HAP-1 (cell line): ENCODE results near the gene ATP5F1A.
"Not testable (repeated sequence)": the region's sequence is repeated elsewhere in the genome, so short reads cannot be mapped to it uniquely, and the experiment has no call there.

Source experiments
- DNase-seq, 2 experiments: peaks; one replicate each; pipeline ENCODE4 v3.0.0-alpha.2; 2016 to 2020; ENCODE audit warnings: low spot score in 2 of 2
- H3K27me3 ChIP-seq: fragments of 250-450 bp; sonication (Bioruptor Pico); 2 replicates; pipeline ENCODE4 v1.5.1; 2020; ENCODE audit warnings: low read depth, mild to moderate bottlenecking, moderate library complexity
- H3K36me3 ChIP-seq: fragments of 250-450 bp; sonication (Bioruptor Pico); replicated peaks from 2 replicates; pipeline ENCODE4 v1.5.1; 2020; ENCODE audit warnings: mild to moderate bottlenecking
- H3K4me1 ChIP-seq: fragments of 250-450 bp; sonication (Bioruptor Pico); 2 replicates; pipeline ENCODE4 v1.5.1; 2020; ENCODE audit warnings: mild to moderate bottlenecking
- H3K4me3 ChIP-seq: fragments of 250-450 bp; sonication (Bioruptor Pico); 2 replicates; pipeline ENCODE4 v1.5.1; 2020; ENCODE audit warnings: mild to moderate bottlenecking, moderate library complexity
- H3K9me3 ChIP-seq: fragments of 250-450 bp; sonication (Bioruptor Pico); 2 replicates; pipeline ENCODE4 v1.5.1; 2020; ENCODE audit warnings: mild to moderate bottlenecking, moderate library complexity
- in situ Hi-C: fragments of 300-500 bp; cut with MboI; formaldehyde crosslinking; loops from 3 replicates; pipeline ENCODE4 v1.14.3; 2020; ENCODE audit warnings: low sequenced_read_pairs, inconsistent platforms, mixed read lengths

ATP5F1A gene

GRCh38 chr18:46051731-46052461, 46.2 kb downstream of the ATP5F1A start:
- H3K4me1 ChIP-seq, result no peaks in the 10 kb centered on the region
- H3K36me3 ChIP-seq, result no peaks in the 10 kb centered on the region
- no peak overlapping the region for H3K4me3 ChIP-seq
- no peak for DNase-seq
- H3K27me3 ChIP-seq, result no peaks in the 10 kb centered on the region
- in situ Hi-C loops, result no loop called here
- no peaks in the 10 kb centered on the region for H3K9me3 ChIP-seq

GRCh38 chr18:46050268-46050667, 47.8 kb downstream of the ATP5F1A start:
- Histone ChIP-seq H3K4me1 (no peaks in the 10 kb centered on the region), H3K4me3 (no peak overlapping the region), H3K36me3 (no peaks in the 10 kb centered on the region), H3K27me3 (no peaks in the 10 kb centered on the region), H3K9me3 (no peaks in the 10 kb centered on the region)
- DNase-seq, result no peak
- in situ Hi-C loops, result no loop called here

GRCh38 chr18:46048641-46049040, 49.5 kb downstream of the ATP5F1A start:
- H3K36me3 ChIP-seq, result no peaks in the 10 kb centered on the region
- H3K4me1 ChIP-seq, result peaks cover 2% of the 10 kb centered on the region
- in situ Hi-C loops, result no loop called here
- H3K9me3 ChIP-seq, result no peaks in the 10 kb centered on the region
- no peak for DNase-seq
- no peaks in the 10 kb centered on the region for H3K27me3 ChIP-seq
- H3K4me3 ChIP-seq, result no peak overlapping the region

- H3K4me3 ChIP-seq, H3K9me3 ChIP-seq, H3K27me3 ChIP-seq, H3K36me3 ChIP-seq, DNase-seq, in situ Hi-C loops: not testable (repeated sequence)
- H3K4me1 ChIP-seq, result peaks cover 10% of the 10 kb centered on the region
These were observed 50.7 kb downstream of the ATP5F1A start for GRCh38 chr18:46047369-46047768.

- no peaks in the 10 kb centered on the region for H3K9me3 ChIP-seq
- in situ Hi-C loops, result no loop called here
- DNase-seq, result no peak
- no peak overlapping the region for H3K4me3 ChIP-seq
- peaks cover 16% of the 10 kb centered on the region for H3K4me1 ChIP-seq
- no peaks in the 10 kb centered on the region for H3K36me3 ChIP-seq
- no peaks in the 10 kb centered on the region for H3K27me3 ChIP-seq
These were observed 51.4 kb downstream of the ATP5F1A start for GRCh38 chr18:46046688-46047087.

GRCh38 chr18:46046126-46046525, 52.0 kb downstream of the ATP5F1A start:
- in situ Hi-C loops, result no loop called here
- H3K9me3 ChIP-seq, result no peaks in the 10 kb centered on the region
- no peak for DNase-seq

GRCh38 chr18:46042571-46043123, 55.4 kb downstream of the ATP5F1A start:
- in situ Hi-C loops, result no loop called here
- H3K36me3 ChIP-seq, result no peaks in the 10 kb centered on the region; the same call in 1 of the 2 replicates
- H3K9me3 ChIP-seq, result no peaks in the 10 kb centered on the region
- H3K27me3 ChIP-seq, result no peaks in the 10 kb centered on the region
- peak; percentile 54 to 96 for DNase-seq
- H3K4me3 ChIP-seq, result no peak overlapping the region
- H3K4me1 ChIP-seq, result peaks cover 16% of the 10 kb centered on the region

More at GRCh38 chr18:46046126-46046525, 52.0 kb downstream of the ATP5F1A start:
- Histone ChIP-seq H3K27me3 (no peaks in the 10 kb centered on the region), H3K36me3 (no peaks in the 10 kb centered on the region), H3K4me1 (peaks cover 16% of the 10 kb centered on the region), H3K4me3 (no peak overlapping the region)

- H3K9me3 ChIP-seq, result no peaks in the 10 kb centered on the region
- no peak for DNase-seq
- no peaks in the 10 kb centered on the region; the same call in 1 of the 2 replicates for H3K36me3 ChIP-seq
- no peaks in the 10 kb centered on the region for H3K27me3 ChIP-seq
- H3K4me3 ChIP-seq, result no peak overlapping the region
- in situ Hi-C loops, result no loop called here
- peaks cover 16% of the 10 kb centered on the region for H3K4me1 ChIP-seq
These were observed 57.4 kb downstream of the ATP5F1A start for GRCh38 chr18:46040747-46041104.

- Histone ChIP-seq H3K27me3 (no peaks in the 10 kb centered on the region), H3K4me3 (no peak overlapping the region), H3K9me3 (no peaks in the 10 kb centered on the region), H3K4me1 (peaks cover 16% of the 10 kb centered on the region), H3K36me3 (no peaks in the 10 kb centered on the region; the same call in 1 of the 2 replicates)
- in situ Hi-C loops, result no loop called here
- DNase-seq, result no peak
These were observed 57.9 kb downstream of the ATP5F1A start for GRCh38 chr18:46040033-46040746.

- Histone ChIP-seq H3K27me3 (no peaks in the 10 kb centered on the region), H3K4me3 (no peak overlapping the region), H3K9me3 (no peaks in the 10 kb centered on the region), H3K36me3 (no peaks in the 10 kb centered on the region; the same call in 1 of the 2 replicates), H3K4me1 (peaks cover 8% of the 10 kb centered on the region)
- in situ Hi-C loops, result no loop called here
- no peak for DNase-seq
These were observed 60.4 kb downstream of the ATP5F1A start for GRCh38 chr18:46037512-46038305.

- Histone ChIP-seq H3K4me1 (no peaks in the 10 kb centered on the region), H3K27me3 (no peaks in the 10 kb centered on the region), H3K36me3 (no peaks in the 10 kb centered on the region; the same call in 1 of the 2 replicates), H3K9me3 (no peaks in the 10 kb centered on the region), H3K4me3 (no peak overlapping the region)
- in situ Hi-C loops, result no loop called here
- no peak for DNase-seq
These were observed 62.1 kb downstream of the ATP5F1A start for GRCh38 chr18:46035696-46036680.

GRCh38 chr18:46034230-46034629, 63.9 kb downstream of the ATP5F1A start:
- H3K4me3 ChIP-seq, result no peak overlapping the region
- no peaks in the 10 kb centered on the region for H3K27me3 ChIP-seq
- no peak for DNase-seq
- no peaks in the 10 kb centered on the region for H3K9me3 ChIP-seq
- H3K36me3 ChIP-seq, result no peaks in the 10 kb centered on the region; the same call in 1 of the 2 replicates
- in situ Hi-C loops, result no loop called here
- H3K4me1 ChIP-seq, result no peaks in the 10 kb centered on the region

GRCh38 chr18:46031741-46032140, 66.4 kb downstream of the ATP5F1A start:
- Histone ChIP-seq H3K4me1 (no peaks in the 10 kb centered on the region), H3K4me3 (no peak overlapping the region), H3K36me3 (no peaks in the 10 kb centered on the region), H3K9me3 (no peaks in the 10 kb centered on the region), H3K27me3 (no peaks in the 10 kb centered on the region)
- DNase-seq, result no peak
- in situ Hi-C loops, result no loop called here
